C4-2B (cell line): ENCODE results near the gene FOXA1.

Source experiments
- CTCF ChIP-seq: fragments of 450-650 bp; conservative IDR thresholded peaks from 2 replicates; pipeline ENCODE4 v1.5.1; 2017; ENCODE audit warnings: mild to moderate bottlenecking
- ZFX ChIP-seq: fragments of 450-650 bp; IDR thresholded peaks from 2 replicates; pipeline ENCODE4 v1.6.1; 2017

DNA sequence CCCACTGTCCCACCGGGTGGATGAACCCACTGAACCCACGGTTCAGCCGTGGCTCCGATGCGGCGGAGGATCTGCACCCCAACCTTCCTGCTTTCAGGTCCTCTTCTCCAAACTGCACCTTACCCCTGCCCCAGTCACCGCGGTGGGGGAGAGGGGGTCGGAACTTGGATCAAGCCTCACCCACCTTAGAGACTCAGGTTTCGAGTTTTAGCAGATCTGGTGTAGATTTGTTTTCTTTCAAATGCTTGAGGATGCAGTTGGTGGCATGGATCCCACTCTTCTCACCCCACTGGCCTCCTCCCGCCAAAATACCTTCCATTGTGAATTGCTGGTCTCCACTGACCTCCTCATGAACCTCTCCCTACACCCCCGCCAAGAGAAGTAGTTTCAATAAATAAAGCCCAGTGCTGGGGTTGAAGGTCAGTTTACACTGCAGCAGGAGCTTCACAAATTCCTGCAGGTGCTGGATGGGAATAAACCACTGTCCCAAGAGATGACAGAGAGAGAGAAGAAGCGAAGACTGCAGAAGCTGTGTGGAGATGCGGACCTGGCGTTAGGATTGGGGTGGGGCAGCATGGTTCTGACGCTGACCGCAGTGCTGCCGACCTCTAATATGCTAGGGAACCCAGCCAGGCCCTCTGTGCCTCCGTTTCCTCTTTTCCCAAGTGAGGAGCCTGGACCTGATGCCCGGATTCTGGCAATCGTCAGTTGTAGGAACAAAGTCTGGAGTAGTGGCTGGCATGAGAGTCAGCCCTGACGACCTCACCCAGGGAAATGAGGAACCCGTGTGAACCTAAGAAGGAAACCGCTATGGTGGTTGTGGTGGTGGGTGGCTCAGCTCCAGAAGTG is 7.8 kb upstream of the FOXA1 start:
- TF ChIP-seq CTCF (no peak), ZFX (no peak)
